Gastrocnemius medialis (tissue), 4 donors: ENCODE data around the gene PARP8.

ENCODE experiments used
- CTCF ChIP-seq, 5 experiments: fragments of 450-650 bp in 3 of 5; fragments of 200-600 bp in 2 of 5; sonication (generic) in 2 of 5; IDR thresholded peaks in 4 of 5; conservative IDR thresholded peaks in 1 of 5; 1 replicate in 4 of 5; 2 replicates in 1 of 5; pipeline ENCODE4 v1.5.1; 2016 to 2019; ENCODE audit warnings: antibody characterized with exemption in 5 of 5, mild to moderate bottlenecking in 3 of 5, moderate library complexity in 3 of 5
- POLR2A ChIP-seq, 2 donors: fragments of 450-650 bp; IDR thresholded peaks; one replicate each; pipeline ENCODE4 v1.6.1; 2017; ENCODE audit warnings: antibody characterized with exemption in 2 of 2, mild to moderate bottlenecking in 2 of 2, moderate library complexity in 2 of 2

GRCh38 chr5:50691399-50692016 lies 25.1 kb downstream of the PARP8 start:
- no peak for TF ChIP-seq CTCF (IDR thresholded peaks at IDR 0.05 in 4 of 5, conservative IDR thresholded peaks at IDR 0.05 in 1 of 5)
- no peak for TF ChIP-seq POLR2A (IDR thresholded peaks at IDR 0.05)
